ENCODE measurements around the gene GPR107. TPM values are rescaled to one million over a fixed set of nuclear protein-coding genes. Genes with fewer than 3 reads are reported as not detected.

Gene GPR107
- polyA plus RNA-seq, 4 donors = 2.7 to 37.1 (median 12.8) TPM

GRCh38 chr9:130054325-130054786, 650 bp downstream of the GPR107 start:
- H3K27ac ChIP-seq (ENCODE audit: low read depth in 1 of 3, low read length in 2 of 3) = peak overlapping the region in 2 of 3 donors; percentile 85 to 89
- DNase-seq = peak; percentile 26 to 40
- 1 to 4% (median 4%) methylated on average over 14 of the region's 14 CpGs for WGBS, 3 donors

GRCh38 chr9:130054820-130055219, 1.1 kb downstream of the GPR107 start:
- peaks cover 0 to 3% (median 0%) of the 10 kb centered on the region in 3 donors for H3K36me3 ChIP-seq (ENCODE audit: control insufficient read depth in 3 of 3, insufficient read depth in 2 of 3, low read depth in 1 of 3, low read length in 3 of 3)
- H3K9me3 ChIP-seq (ENCODE audit: control insufficient read depth in 2 of 2, insufficient read depth in 1 of 2, low read depth in 1 of 2, low read length in 1 of 2) = no peaks in the 10 kb centered on the region
- no peak overlapping the region for H3K27ac ChIP-seq (ENCODE audit: low read depth in 1 of 3, low read length in 2 of 3)
- no peak for DNase-seq
- FAIRE-seq = no peak
- H3K4me1 ChIP-seq (ENCODE audit: control insufficient read depth in 3 of 3, insufficient read depth in 2 of 3, low read depth in 1 of 3, low read length in 2 of 3) = peaks cover 0 to 6% (median 5%) of the 10 kb centered on the region in 3 donors
- WGBS, 3 donors = 63 to 68% (median 68%) methylated on average over 8 of the region's 8 CpGs
- H3K27me3 ChIP-seq (ENCODE audit: control insufficient read depth in 3 of 3, insufficient read depth in 3 of 3, low read length in 3 of 3) = no peaks in the 10 kb centered on the region
- peak overlapping the region; percentile 12 to 96 (median 66) for H3K4me3 ChIP-seq (ENCODE audit: low read depth in 1 of 3, low read length in 3 of 3)

More at GRCh38 chr9:130054325-130054786, 650 bp downstream of the GPR107 start:
- Histone ChIP-seq H3K27me3 (ENCODE audit: control insufficient read depth in 3 of 3, insufficient read depth in 3 of 3, low read length in 3 of 3) (no peaks in the 10 kb centered on the region), H3K36me3 (ENCODE audit: control insufficient read depth in 3 of 3, insufficient read depth in 2 of 3, low read depth in 1 of 3, low read length in 3 of 3) (peaks cover 0 to 3% (median 0%) of the 10 kb centered on the region in 3 donors), H3K4me3 (ENCODE audit: low read depth in 1 of 3, low read length in 3 of 3) (peak overlapping the region; percentile 66 to 96 (median 90)), H3K9me3 (ENCODE audit: control insufficient read depth in 2 of 2, insufficient read depth in 1 of 2, low read depth in 1 of 2, low read length in 1 of 2) (no peaks in the 10 kb centered on the region), H3K4me1 (ENCODE audit: control insufficient read depth in 3 of 3, insufficient read depth in 2 of 3, low read depth in 1 of 3, low read length in 2 of 3) (peaks cover 0 to 6% (median 5%) of the 10 kb centered on the region in 3 donors)
- FAIRE-seq = no peak

- DNase-seq = no peak
- H3K4me3 ChIP-seq (ENCODE audit: low read depth in 1 of 3, low read length in 3 of 3) = no peak overlapping the region
- H3K27me3 ChIP-seq (ENCODE audit: control insufficient read depth in 3 of 3, insufficient read depth in 3 of 3, low read length in 3 of 3) = no peaks in the 10 kb centered on the region
- H3K27ac ChIP-seq (ENCODE audit: low read depth in 1 of 3, low read length in 2 of 3) = no peak overlapping the region
- FAIRE-seq = no peak
- H3K9me3 ChIP-seq (ENCODE audit: control insufficient read depth in 2 of 2, insufficient read depth in 1 of 2, low read depth in 1 of 2, low read length in 1 of 2) = no peaks in the 10 kb centered on the region
- peaks cover 0 to 5% (median 0%) of the 10 kb centered on the region in 3 donors for H3K36me3 ChIP-seq (ENCODE audit: control insufficient read depth in 3 of 3, insufficient read depth in 2 of 3, low read depth in 1 of 3, low read length in 3 of 3)
- peaks cover 0 to 5% (median 3%) of the 10 kb centered on the region in 3 donors for H3K4me1 ChIP-seq (ENCODE audit: control insufficient read depth in 3 of 3, insufficient read depth in 2 of 3, low read depth in 1 of 3, low read length in 2 of 3)
- WGBS, 3 donors = 84 to 90% (median 89%) methylated on average over 7 of the region's 7 CpGs
Measured at GRCh38 chr9:130058154-130058553, 4.4 kb downstream of the GPR107 start.

GRCh38 chr9:130058887-130059286, 5.2 kb downstream of the GPR107 start:
- peaks cover 0 to 7% (median 0%) of the 10 kb centered on the region in 3 donors for H3K36me3 ChIP-seq (ENCODE audit: control insufficient read depth in 3 of 3, insufficient read depth in 2 of 3, low read depth in 1 of 3, low read length in 3 of 3)
- DNase-seq (peak in 1 of 2 donors; percentile 50), FAIRE-seq (no peak)
- H3K4me3 ChIP-seq (ENCODE audit: low read depth in 1 of 3, low read length in 3 of 3) = no peak overlapping the region
- no peaks in the 10 kb centered on the region for H3K9me3 ChIP-seq (ENCODE audit: control insufficient read depth in 2 of 2, insufficient read depth in 1 of 2, low read depth in 1 of 2, low read length in 1 of 2)
- no peaks in the 10 kb centered on the region for H3K27me3 ChIP-seq (ENCODE audit: control insufficient read depth in 3 of 3, insufficient read depth in 3 of 3, low read length in 3 of 3)
- peaks cover 0 to 5% (median 3%) of the 10 kb centered on the region in 3 donors for H3K4me1 ChIP-seq (ENCODE audit: control insufficient read depth in 3 of 3, insufficient read depth in 2 of 3, low read depth in 1 of 3, low read length in 2 of 3)
- WGBS, 3 donors = 38 to 52% (median 43%) methylated on average over 3 of the region's 3 CpGs
- H3K27ac ChIP-seq (ENCODE audit: low read depth in 1 of 3, low read length in 2 of 3) = no peak overlapping the region

- no peak for DNase-seq
- no peak for FAIRE-seq
- 77 to 81% (median 80%) methylated on average over 7 of the region's 7 CpGs for WGBS, 3 donors
- Histone ChIP-seq H3K27ac (ENCODE audit: low read depth in 1 of 3, low read length in 2 of 3) (no peak overlapping the region), H3K4me1 (ENCODE audit: control insufficient read depth in 3 of 3, insufficient read depth in 2 of 3, low read depth in 1 of 3, low read length in 2 of 3) (no peaks in the 10 kb centered on the region), H3K9me3 (ENCODE audit: control insufficient read depth in 2 of 2, insufficient read depth in 1 of 2, low read depth in 1 of 2, low read length in 1 of 2) (no peaks in the 10 kb centered on the region), H3K4me3 (ENCODE audit: low read depth in 1 of 3, low read length in 3 of 3) (no peak overlapping the region), H3K36me3 (ENCODE audit: control insufficient read depth in 3 of 3, insufficient read depth in 2 of 3, low read depth in 1 of 3, low read length in 3 of 3) (peaks cover 0 to 11% (median 0%) of the 10 kb centered on the region in 3 donors), H3K27me3 (ENCODE audit: control insufficient read depth in 3 of 3, insufficient read depth in 3 of 3, low read length in 3 of 3) (no peaks in the 10 kb centered on the region)
Measured at GRCh38 chr9:130060296-130060695, 6.6 kb downstream of the GPR107 start.

- 73% methylated on average over 2 of the region's 2 CpGs for WGBS, 3 donors
- Histone ChIP-seq H3K4me3 (ENCODE audit: low read depth in 1 of 3, low read length in 3 of 3) (no peak overlapping the region), H3K27ac (ENCODE audit: low read depth in 1 of 3, low read length in 2 of 3) (no peak overlapping the region), H3K4me1 (ENCODE audit: control insufficient read depth in 3 of 3, insufficient read depth in 2 of 3, low read depth in 1 of 3, low read length in 2 of 3) (no peaks in the 10 kb centered on the region), H3K27me3 (ENCODE audit: control insufficient read depth in 3 of 3, insufficient read depth in 3 of 3, low read length in 3 of 3) (no peaks in the 10 kb centered on the region), H3K9me3 (ENCODE audit: control insufficient read depth in 2 of 2, insufficient read depth in 1 of 2, low read depth in 1 of 2, low read length in 1 of 2) (no peaks in the 10 kb centered on the region), H3K36me3 (ENCODE audit: control insufficient read depth in 3 of 3, insufficient read depth in 2 of 3, low read depth in 1 of 3, low read length in 3 of 3) (peaks cover 0 to 17% (median 0%) of the 10 kb centered on the region in 3 donors)
- FAIRE-seq (no peak), DNase-seq (no peak)
Measured at GRCh38 chr9:130062750-130063149, 9.0 kb downstream of the GPR107 start.

- Histone ChIP-seq H3K4me3 (ENCODE audit: low read depth in 1 of 3, low read length in 3 of 3) (no peak overlapping the region), H3K4me1 (ENCODE audit: control insufficient read depth in 3 of 3, insufficient read depth in 2 of 3, low read depth in 1 of 3, low read length in 2 of 3) (no peaks in the 10 kb centered on the region), H3K36me3 (ENCODE audit: control insufficient read depth in 3 of 3, insufficient read depth in 2 of 3, low read depth in 1 of 3, low read length in 3 of 3) (peaks cover 0 to 14% (median 0%) of the 10 kb centered on the region in 3 donors), H3K27ac (ENCODE audit: low read depth in 1 of 3, low read length in 2 of 3) (no peak overlapping the region), H3K9me3 (ENCODE audit: control insufficient read depth in 2 of 2, insufficient read depth in 1 of 2, low read depth in 1 of 2, low read length in 1 of 2) (no peaks in the 10 kb centered on the region), H3K27me3 (ENCODE audit: control insufficient read depth in 3 of 3, insufficient read depth in 3 of 3, low read length in 3 of 3) (no peaks in the 10 kb centered on the region)
- DNase-seq (no peak), FAIRE-seq (no peak)
- WGBS, 3 donors = 96 to 99% (median 97%) methylated on average over 4 of the region's 4 CpGs
Measured at GRCh38 chr9:130064621-130065020, 10.9 kb downstream of the GPR107 start.

GRCh38 chr9:130069048-130069447, 15.3 kb downstream of the GPR107 start:
- DNase-seq (no peak), FAIRE-seq (no peak)
- Histone ChIP-seq H3K9me3 (ENCODE audit: control insufficient read depth in 2 of 2, insufficient read depth in 1 of 2, low read depth in 1 of 2, low read length in 1 of 2) (no peaks in the 10 kb centered on the region), H3K4me3 (ENCODE audit: low read depth in 1 of 3, low read length in 3 of 3) (no peak overlapping the region), H3K27me3 (ENCODE audit: control insufficient read depth in 3 of 3, insufficient read depth in 3 of 3, low read length in 3 of 3) (no peaks in the 10 kb centered on the region), H3K27ac (ENCODE audit: low read depth in 1 of 3, low read length in 2 of 3) (no peak overlapping the region), H3K4me1 (ENCODE audit: control insufficient read depth in 3 of 3, insufficient read depth in 2 of 3, low read depth in 1 of 3, low read length in 2 of 3) (peaks cover 0 to 9% (median 8%) of the 10 kb centered on the region in 3 donors), H3K36me3 (ENCODE audit: control insufficient read depth in 3 of 3, insufficient read depth in 2 of 3, low read depth in 1 of 3, low read length in 3 of 3) (peaks cover 0 to 11% (median 0%) of the 10 kb centered on the region in 3 donors)
- 84 to 90% (median 89%) methylated on average over 1 of the region's 1 CpG for WGBS, 3 donors
